RWPE2 (cell line): ENCODE results near the gene TRIM6.
"Not testable (repeated sequence)": the region's sequence is repeated elsewhere in the genome, so short reads cannot be mapped to it uniquely, and the experiment has no call there.

Experiments used
- ATAC-seq: fragments of 200-7000 bp; cut with Tn5 transposase; 3 replicates; pipeline ENCODE4 v1.9.1; 2021; ENCODE audit warnings: low read depth
- DNase-seq: peaks from one replicate; pipeline ENCODE4 v3.0.0-alpha.2; 2020; ENCODE audit warnings: low spot score
- H3K27ac ChIP-seq: fragments of 450-650 bp; 2 replicates; pipeline ENCODE4 v1.5.1; 2017; ENCODE audit warnings: mild to moderate bottlenecking; ENCODE audit not compliant: poor library complexity, severe bottlenecking
- H3K27me3 ChIP-seq: fragments of 250-450 bp; sonication (Bioruptor Pico); 2 replicates; pipeline ENCODE4 v1.5.1; 2021; ENCODE audit warnings: mild to moderate bottlenecking, moderate library complexity; ENCODE audit not compliant: insufficient read depth, poor library complexity, severe bottlenecking
- H3K36me3 ChIP-seq: fragments of 250-450 bp; sonication (Bioruptor Pico); 2 replicates; pipeline ENCODE4 v1.5.1; 2020; ENCODE audit warnings: low read depth, mild to moderate bottlenecking, moderate library complexity
- H3K4me1 ChIP-seq: fragments of 250-450 bp; sonication (Bioruptor Pico); 2 replicates; pipeline ENCODE4 v1.5.1; 2021; ENCODE audit warnings: mild to moderate bottlenecking, moderate library complexity; ENCODE audit not compliant: insufficient read depth, poor library complexity, severe bottlenecking
- H3K4me3 ChIP-seq: fragments of 250-450 bp; sonication (Bioruptor Pico); 2 replicates; pipeline ENCODE4 v1.5.1; 2021; ENCODE audit warnings: mild to moderate bottlenecking, moderate library complexity; ENCODE audit not compliant: severe bottlenecking
- H3K9me3 ChIP-seq: fragments of 250-450 bp; sonication (Bioruptor Pico); 2 replicates; pipeline ENCODE4 v1.5.1; 2021; ENCODE audit warnings: mild to moderate bottlenecking, moderate library complexity; ENCODE audit not compliant: severe bottlenecking
- CTCF ChIP-seq: fragments of 450-650 bp; IDR thresholded peaks from one replicate; pipeline ENCODE4 v1.5.1; 2017; ENCODE audit warnings: mild to moderate bottlenecking, moderate library complexity; ENCODE audit not compliant: poor library complexity, severe bottlenecking

TRIM6 gene

GRCh38 chr11:5631969-5632635 lies 35.7 kb downstream of the TRIM6 start:
- no peaks in the 10 kb centered on the region for H3K4me1 ChIP-seq
- H3K36me3 ChIP-seq, result 0 out of 2 replicates have a peak, but pooled peaks cover 4% of the 10 kb centered on the region
- no peaks in the 10 kb centered on the region for H3K9me3 ChIP-seq
- H3K4me3 ChIP-seq, result no peak overlapping the region
- DNase-seq (no peak), ATAC-seq (no peak)
- H3K27me3 ChIP-seq, result no peaks in the 10 kb centered on the region
- no peak for TF ChIP-seq CTCF
- no peak overlapping the region for H3K27ac ChIP-seq

GRCh38 chr11:5639953-5640352 lies 43.5 kb downstream of the TRIM6 start:
- Histone ChIP-seq H3K36me3 (0 out of 2 replicates have a peak, but pooled peaks cover 4% of the 10 kb centered on the region), H3K4me3 (no peak overlapping the region), H3K27me3 (no peaks in the 10 kb centered on the region), H3K27ac (no peak overlapping the region), H3K9me3 (no peaks in the 10 kb centered on the region), H3K4me1 (no peaks in the 10 kb centered on the region)
- ATAC-seq, result no peak
- TF ChIP-seq CTCF, result no peak
- DNase-seq, result no peak

GRCh38 chr11:5643585-5643984 lies 47.1 kb downstream of the TRIM6 start:
- no peak overlapping the region for H3K27ac ChIP-seq
- no peak overlapping the region for H3K4me3 ChIP-seq
- no peaks in the 10 kb centered on the region for H3K27me3 ChIP-seq
- DNase-seq (no peak), ATAC-seq (no peak)
- TF ChIP-seq CTCF, result no peak
- no peaks in the 10 kb centered on the region for H3K36me3 ChIP-seq
- H3K9me3 ChIP-seq, result no peaks in the 10 kb centered on the region
- no peaks in the 10 kb centered on the region for H3K4me1 ChIP-seq

GRCh38 chr11:5646139-5646538 lies 49.7 kb downstream of the TRIM6 start:
- no peaks in the 10 kb centered on the region for H3K27me3 ChIP-seq
- DNase-seq (no peak), ATAC-seq (no peak)
- H3K9me3 ChIP-seq, result no peaks in the 10 kb centered on the region
- H3K36me3 ChIP-seq, result no peaks in the 10 kb centered on the region
- H3K27ac ChIP-seq, result no peak overlapping the region
- no peak overlapping the region for H3K4me3 ChIP-seq
- no peaks in the 10 kb centered on the region for H3K4me1 ChIP-seq
- no peak for TF ChIP-seq CTCF

GRCh38 chr11:5655474-5655873 lies 59.0 kb downstream of the TRIM6 start:
- Histone ChIP-seq H3K27me3 (no peaks in the 10 kb centered on the region), H3K4me1 (no peaks in the 10 kb centered on the region), H3K27ac (no peak overlapping the region), H3K4me3 (no peak overlapping the region), H3K9me3 (no peaks in the 10 kb centered on the region), H3K36me3 (no peaks in the 10 kb centered on the region)
- ATAC-seq (no peak), DNase-seq (no peak)
- no peak for TF ChIP-seq CTCF

GRCh38 chr11:5656956-5657355 lies 60.5 kb downstream of the TRIM6 start:
- DNase-seq, ATAC-seq, H3K4me1 ChIP-seq, H3K27ac ChIP-seq, H3K9me3 ChIP-seq, H3K27me3 ChIP-seq, H3K4me3 ChIP-seq, H3K36me3 ChIP-seq: not testable (repeated sequence)
